HG02840 (cell line): ENCODE data around the gene COL16A1.
"Not testable (repeated sequence)": the region's sequence is repeated elsewhere in the genome, so short reads cannot be mapped to it uniquely, and the experiment has no call there.

Source experiments
- ATAC-seq: cut with Tn5 transposase; IDR thresholded peaks from one replicate; pipeline ENCODE4 v1.9.1; 2021; ENCODE audit warnings: mild to moderate bottlenecking, moderate library complexity, moderate number of reproducible peaks; ENCODE audit not compliant: unreplicated experiment, low FRiP score

Gene COL16A1

DNA sequence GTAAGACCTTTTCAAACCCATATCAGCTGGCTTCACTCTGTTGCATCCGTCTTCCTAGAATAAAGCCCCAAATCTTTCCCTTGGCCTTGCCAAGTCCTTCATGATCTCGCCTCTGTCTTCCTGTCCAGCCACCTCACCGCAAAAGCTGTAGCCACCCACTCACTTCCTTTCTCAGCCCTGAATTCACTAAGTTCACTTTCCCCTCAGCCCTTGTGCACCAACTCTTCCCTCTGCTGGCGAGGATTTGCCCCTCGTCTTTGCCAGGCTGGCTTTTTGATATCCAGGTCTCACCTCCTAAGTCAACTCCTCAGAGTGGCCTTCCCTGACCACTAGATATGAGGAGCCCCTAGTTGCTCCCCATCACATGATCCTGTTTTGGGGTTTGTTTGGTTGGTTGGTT lies 3.9 kb upstream of the COL16A1 start:
- no peak for ATAC-seq

DNA sequence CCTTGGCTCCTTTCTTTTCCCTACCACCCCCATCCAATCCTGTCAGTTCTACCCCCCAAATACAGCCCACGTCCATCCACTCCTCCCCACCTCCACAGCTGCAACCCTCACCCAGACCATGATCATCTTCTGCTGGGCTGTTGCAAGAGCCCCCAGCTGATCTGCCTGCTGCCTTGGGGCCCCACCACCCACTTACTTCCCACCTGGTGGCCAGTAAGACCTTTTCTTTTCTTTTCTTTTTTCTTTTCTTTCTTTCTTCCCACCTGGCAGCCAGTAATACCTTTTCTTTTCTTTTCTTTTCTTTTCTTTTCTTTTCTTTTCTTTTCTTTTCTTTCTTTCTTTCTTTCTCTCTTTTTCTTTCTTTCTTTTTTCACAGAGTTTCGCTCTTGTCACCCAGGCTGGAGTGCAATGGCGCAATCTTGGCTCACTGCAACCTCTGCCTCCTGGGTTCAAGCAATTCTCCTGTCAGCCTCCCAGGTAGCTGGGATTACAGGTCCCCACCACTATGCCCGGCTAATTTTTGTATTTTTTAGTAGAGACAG lies 3.3 kb upstream of the COL16A1 start:
- not testable (repeated sequence) for ATAC-seq

DNA sequence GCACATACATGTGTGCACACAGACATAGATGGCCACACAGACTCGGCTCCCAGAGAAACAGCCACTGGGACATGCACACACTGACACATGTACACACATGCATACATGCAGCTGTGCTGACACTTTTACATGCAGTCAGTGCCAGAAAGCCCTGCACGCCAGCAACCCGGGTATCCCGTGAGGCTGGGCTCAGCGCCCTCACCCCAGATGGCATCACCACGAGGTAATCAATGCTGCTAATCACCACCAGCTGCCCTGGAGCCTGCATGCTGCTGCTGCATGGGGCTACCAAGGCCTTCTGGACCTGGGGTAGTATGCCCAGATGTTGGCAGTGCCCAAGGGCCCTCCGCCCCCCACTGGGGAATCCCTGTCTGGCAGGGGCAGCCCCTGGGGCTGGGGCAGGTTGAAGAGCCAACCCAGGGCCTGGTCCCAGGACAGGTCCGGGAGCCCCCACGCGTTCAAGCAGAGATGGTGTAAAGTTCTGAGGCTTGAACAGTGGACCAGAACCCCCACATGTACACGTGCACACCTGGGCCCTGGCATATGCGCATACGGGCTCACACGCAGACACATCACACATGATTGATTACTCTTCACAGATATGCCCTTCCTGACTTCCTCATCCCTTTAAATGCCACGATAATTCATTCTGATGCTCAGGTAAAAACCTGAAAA lies 2.7 kb upstream of the COL16A1 start:
- no peak for ATAC-seq

DNA sequence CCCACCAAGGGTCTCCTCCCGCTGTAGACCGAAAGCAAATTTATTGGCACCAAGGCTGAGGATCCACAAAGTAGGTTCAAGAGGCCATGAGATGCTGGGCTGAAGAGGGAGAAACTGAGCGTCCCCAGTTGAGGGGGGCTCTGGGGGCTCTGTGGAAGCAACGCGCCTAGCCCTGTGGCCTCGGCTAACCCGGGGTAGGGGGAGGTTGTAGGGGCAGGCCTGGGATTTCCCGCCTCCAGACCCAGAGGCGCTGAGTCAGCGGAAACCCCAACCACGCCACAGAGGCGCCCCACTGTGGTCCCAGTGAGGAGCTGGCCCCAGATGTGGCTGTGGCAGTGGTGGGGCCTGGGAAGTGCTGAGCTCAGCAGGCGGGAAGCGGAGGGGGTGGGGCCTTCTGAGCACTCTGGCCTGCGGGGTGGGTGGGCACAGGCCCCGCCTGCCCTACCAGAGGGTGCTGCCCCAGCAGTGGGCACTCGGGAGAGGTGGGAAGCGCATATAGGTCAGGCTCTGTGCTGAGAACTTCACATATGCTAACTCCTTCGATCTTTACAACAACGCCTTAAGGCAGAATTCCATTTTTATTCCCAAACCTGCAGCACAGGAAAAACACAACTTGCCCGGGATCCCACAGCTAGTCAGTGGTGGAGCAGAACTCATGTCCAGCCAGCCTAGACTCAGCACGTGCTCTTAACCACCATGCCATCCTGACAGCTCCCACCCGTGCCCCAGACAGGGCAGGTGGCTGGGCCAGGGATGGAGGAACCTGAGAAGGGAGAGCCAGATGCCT lies 1.5 kb upstream of the COL16A1 start:
- ATAC-seq = no peak

DNA sequence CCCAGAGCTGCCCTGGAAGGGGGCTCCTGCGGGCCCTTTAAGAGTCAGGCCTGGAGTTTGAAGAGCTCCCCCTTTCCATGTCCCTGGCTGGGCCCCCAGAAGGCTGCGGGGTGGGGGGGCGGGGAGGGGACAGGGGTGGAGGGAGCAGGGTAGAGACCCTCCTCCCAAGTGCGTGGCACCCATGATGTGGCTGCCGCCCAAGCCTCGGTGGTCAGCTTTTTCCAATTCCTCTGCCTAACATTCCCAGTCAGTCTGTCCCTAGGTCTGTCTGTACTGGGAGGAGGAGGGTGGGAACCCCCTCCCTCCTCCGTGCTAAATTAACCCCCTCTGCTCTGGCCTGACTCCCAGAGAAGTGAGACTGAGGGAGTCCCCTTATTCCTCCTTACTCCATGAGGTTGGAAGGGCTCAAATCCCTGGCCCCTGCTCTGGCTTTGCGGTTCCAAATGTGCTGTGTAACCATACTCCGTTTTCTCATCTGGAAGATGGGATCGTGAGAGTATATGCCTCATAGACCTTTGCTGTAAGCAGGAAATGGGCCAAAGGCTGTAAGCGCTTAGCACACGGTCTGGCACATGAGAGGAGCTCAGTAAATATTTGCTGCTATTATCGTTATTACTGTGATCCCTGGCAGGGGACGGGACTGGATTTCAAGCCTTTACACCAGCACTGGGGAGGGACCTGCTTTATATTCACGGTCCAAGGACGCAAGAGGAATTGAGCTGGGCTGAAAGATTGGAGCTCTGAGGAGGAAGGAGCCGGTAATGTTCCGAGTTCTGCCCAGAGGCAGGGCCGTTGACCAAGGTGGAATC lies 658 bp upstream of the COL16A1 start:
- ATAC-seq = no peak

DNA sequence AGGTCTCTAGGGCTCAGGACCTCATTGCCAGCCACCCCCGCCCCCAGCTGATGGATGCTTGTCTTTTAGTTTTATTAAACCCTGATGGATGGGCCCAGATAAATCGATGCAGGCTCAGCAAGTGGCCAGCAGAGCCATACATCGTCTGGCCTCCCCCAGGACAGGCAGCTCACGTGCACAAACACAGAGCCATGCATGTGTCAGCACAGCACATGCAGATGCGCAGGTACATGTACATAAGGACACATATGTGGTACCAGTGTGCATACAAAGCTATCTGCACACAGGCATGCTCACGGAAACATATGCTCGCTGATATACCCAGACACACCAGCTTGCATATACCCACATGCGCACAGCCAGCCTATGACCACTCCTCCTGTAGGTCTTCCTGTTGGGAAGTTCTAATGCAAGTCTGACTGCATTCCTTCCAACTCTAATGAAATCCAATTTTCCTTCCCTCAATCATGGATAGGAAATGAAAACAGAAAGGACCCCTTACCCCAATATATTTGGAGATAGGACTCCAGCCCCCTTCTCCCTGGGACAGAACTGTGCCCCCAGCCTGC lies 897 bp downstream of the COL16A1 start:
- ATAC-seq = no peak

DNA sequence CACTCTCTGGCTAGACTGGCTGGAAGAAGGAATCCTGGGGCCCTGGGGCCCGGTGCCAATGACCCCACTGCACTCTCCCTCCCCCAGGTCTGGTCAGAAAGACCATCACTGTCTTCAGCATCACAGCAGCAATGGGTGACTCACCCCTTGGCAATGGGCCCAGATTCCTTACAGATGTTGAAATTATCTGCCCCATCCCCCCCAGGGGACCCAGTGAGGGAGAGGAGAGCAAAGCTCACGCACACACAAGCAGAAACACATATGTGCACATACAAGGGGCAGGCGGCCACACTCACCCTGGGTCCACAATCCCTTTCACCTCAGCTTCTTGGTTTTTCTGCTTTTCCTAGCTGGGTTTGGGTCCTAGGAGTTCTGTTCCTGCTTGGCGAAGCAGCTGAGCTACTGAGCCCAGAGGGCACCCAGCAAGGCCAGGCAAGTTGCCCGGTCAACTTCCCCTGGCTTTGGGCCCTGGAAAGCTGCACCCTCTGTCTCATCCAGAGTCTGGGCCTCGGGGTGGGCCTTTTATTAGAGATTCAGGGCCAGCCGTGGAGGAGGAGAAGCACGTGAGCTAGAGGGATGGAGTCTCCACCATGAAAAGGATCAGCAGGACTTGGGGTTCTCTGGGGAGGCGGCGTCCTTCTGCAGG lies 2.6 kb downstream of the COL16A1 start:
- no peak for ATAC-seq

DNA sequence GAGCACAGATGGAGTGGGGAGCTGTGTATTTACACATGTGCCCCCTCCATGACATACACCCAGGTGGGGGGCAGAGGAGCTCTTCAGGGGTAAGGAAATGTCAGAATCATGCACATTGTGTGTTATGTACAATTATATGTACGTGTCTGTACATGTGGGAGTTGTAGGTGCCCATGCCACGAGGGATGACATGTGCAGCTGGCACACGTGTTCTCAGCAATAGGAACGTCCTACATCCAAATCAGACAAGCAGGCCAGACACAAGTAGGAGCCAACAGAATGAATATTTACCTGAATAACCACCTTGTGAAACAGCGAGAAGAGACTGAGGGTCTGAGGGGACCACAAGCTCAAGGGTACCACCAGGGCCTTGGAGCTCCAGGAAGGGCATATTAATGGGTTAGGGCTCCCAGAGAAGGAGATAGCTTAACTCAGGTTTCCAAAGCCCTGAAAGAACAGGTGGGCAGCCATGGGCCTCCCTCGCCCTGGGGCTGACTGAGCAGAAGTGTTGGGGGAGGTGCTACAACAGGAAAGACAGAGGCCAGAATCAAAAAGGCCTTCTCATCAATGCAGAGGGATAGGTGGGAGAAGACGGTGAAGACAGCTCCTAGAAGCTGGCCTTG lies 3.2 kb downstream of the COL16A1 start:
- ATAC-seq = no peak

DNA sequence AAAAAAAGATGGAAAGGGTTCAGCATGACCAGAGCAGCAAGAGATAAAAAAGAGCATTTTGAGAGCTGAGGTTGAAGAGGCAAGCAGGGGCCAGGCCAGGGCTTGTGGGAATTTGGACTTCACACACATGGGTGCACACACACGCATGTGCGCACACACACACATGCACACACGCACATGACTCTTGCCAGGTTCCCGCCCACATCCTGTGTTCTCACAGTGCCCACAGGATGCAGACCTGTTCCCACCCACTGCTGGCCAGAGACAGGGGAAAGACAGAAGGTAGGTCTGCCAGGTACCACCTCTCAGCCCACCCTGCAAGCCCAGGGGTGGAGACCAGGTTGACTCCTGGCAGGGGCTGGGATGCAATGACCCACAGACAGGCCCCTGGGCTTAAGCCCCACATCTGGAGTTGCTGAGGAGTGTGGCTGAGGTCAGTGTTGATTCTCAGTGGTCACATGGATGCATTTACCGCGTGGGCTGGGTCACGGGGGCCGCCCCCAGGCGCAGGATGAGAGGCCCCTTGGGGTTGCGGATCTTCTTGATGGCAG lies 4.4 kb downstream of the COL16A1 start:
- ATAC-seq = no peak

DNA sequence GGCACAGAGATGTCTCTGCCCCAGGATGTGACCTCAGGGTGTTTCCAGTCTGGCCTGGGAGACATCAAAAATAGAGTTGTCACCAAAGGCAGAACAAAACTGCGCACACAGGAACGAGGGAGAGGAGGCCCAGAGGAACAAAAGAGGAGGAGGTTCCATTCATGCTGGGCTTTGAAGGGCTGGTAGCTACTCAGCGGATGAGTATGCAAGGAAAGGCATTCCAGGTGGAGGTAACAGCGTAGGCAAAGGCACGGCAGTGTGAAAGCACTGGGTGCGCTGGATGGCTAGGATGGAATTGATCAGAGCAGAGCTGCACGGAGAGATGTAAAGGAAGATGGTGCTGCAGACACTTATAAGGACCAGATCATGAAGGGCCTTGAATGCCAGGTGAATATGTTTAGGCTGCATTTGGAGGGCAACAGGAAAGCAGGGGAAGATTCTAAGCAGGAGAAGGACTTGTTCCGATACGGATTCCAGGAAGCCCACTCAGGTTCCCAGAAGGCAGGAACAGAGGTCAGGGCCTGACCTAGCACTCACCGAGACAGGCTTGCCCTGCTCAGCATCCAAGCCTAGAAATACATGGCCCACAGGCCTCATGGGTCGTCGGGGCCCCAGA lies 6.3 kb downstream of the COL16A1 start:
- ATAC-seq = no peak

DNA sequence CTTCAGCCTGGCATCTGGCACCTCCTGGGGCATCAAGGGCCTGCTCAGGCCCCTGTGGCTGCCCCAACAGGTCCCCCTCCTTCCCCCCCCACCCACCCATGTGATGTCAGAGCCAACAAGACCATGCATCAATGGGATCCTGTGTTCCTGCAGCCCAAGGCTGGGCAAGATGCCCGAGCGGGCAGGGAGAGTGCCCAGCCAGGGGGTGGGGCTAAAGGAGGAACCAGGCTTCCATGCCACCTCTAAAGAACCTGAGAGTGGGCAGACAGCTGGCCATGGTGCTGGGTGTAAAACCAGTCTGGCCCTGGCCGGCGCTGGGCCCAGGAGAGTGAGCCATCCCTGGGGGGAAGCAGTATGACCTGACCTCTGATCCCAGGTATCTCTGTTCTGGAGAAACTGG lies 7.6 kb downstream of the COL16A1 start:
- no peak for ATAC-seq

DNA sequence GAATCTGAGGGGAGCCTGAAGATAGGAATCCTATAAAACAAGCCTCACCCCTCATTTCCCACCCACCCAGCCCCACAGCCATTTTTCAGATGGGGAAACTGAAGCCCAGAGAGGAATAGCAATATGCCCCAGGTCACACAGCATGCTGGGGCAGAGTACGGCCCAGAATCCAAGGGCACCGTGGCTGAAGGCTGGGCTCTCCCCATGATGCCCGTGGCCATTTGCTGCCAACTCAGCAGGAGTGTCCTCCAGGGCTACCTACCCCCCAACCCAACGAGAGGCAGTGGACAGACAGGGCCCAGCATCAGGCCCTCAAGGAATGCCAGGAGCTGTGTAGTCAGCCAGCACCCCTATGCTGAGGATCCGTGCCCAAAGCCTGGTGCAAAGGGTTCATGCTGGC lies 8.5 kb downstream of the COL16A1 start:
- no peak for ATAC-seq

DNA sequence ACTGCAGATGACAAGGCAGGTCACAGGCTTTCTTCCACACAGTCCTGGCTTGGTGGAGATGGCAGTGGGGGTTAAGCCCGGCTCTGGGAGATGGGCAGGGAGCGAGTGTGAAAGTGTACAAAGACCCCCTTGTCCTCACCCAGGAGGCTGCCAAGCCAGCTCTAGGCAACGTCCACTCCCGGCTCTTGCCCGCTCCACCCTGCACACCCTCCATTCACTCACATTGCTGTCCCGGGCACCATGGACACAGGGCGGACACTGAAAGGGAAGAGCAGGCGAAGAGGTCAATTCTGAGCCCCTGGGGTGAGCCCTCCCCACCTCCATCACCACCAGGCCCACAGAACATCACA lies 8.9 kb downstream of the COL16A1 start:
- ATAC-seq = no peak

DNA sequence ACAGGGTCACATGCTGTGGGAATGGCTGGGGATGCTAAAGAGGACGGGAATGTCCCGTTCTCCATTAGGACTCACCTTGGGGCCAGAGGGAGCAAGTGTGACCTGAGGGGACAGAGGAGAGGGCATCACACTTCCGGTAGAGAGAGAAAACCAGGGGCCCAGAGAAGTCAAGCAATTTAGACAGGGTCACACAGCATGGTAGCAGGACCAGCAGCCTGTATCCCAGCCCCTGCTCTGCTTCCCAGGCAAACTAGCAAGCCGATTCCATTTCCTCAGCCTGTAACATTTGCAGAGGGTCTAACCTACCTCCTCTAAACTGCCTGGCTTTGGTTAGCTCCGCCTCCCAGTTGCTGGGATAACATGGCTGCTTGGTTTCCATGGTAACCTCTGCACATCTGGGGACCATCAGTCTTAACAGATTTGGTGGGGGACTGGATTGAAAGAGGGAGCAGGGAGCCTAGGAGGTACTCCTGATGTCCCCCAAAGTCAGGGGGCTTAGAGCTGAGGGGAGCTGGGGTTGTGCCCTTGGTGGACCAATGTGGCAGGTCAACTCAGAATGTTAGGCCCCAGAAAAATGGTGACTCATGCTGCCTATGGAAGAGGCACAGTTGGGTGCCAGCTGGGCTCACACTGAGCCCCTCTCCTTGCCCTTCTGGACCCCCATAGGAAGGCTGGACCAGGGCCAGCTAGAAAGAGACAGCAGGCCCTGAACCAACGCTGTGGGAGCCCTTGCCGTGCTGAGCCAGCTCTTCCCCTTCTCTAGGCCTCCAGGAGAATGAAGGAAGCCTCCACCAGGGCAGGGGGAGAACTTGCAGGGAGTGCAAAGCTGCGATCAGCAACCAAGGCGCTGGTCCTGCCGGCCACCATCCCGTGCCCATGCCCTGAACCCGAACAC lies 9.5 kb downstream of the COL16A1 start:
- no peak for ATAC-seq

DNA sequence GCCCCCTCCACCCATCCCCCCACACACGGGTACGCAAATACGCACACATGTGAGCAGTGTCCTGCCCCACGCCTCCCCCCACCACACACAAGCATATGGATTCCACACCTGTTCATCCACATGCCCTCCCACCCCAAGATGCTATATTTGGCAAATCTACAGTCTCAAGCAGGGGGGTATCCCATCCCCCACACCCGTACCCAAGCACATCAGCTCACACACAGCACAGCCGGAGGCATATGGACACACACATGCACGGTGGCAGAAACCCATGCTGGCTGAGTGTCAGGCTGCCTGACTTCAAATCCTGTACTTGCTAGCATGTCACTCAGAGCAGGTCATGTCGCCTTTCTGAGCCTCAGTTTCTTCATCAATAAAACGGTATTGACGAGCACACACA lies 10.6 kb downstream of the COL16A1 start:
- no peak for ATAC-seq

DNA sequence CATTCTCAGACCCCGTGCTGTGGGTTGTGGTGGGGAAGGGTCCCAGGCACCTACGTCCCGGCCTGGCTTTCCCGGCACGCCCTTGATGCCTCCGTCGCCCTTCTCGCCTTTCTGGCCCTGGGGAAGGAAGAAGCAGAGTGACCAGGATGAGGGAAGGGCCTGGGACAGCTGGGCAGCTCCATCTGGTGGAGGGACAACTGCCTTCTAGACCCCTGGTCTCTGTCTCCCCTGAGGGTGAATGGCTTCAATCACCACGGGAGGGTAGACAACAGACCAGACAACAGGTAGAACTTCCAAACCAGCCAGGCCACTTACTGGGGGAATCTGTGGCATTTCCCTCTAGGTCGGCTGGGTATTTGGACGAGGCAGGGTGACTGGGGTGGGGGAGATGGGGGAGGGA lies 11.9 kb downstream of the COL16A1 start:
- ATAC-seq = no peak

DNA sequence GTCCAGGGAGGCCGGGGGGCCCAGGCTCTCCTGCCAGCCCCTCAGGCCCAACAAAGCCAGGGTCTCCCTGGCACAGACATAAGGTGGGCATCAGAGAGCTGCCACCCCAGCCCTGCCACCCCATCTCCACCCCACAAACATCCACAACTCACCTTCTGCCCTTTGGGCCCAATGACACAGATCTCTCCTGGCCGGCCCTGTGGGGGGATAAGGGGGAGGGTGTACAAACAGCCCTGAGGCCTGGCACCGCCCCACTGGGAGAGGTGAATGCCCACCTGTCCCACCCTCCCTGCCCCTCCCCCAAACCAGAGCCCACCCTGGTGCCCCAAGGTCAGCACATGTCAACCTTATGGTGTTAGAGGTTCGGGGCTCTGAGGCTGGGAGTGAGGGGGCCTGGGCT lies 12.4 kb downstream of the COL16A1 start:
- no peak for ATAC-seq

DNA sequence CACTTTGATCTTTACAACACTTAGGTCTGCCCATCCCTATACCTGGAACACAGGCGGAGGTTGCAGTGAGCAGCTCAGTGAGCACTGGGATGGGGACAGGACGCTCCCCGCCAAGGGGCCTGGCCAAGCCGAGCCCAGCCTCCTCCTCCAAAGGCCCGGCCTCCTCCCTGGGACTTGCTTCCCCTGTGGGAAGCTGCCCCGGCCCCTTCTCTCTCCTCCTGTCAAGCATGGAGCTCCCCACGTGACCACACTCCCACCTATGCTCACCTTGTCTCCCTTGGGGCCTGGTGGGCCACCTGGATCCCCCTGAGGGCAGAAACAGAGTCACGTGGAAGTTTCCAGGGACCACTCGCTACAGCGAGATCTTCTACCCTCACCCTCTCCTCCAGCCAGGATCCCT lies 12.9 kb downstream of the COL16A1 start:
- ATAC-seq = no peak
